ENCODE data around the gene RPTOR.

DNA sequence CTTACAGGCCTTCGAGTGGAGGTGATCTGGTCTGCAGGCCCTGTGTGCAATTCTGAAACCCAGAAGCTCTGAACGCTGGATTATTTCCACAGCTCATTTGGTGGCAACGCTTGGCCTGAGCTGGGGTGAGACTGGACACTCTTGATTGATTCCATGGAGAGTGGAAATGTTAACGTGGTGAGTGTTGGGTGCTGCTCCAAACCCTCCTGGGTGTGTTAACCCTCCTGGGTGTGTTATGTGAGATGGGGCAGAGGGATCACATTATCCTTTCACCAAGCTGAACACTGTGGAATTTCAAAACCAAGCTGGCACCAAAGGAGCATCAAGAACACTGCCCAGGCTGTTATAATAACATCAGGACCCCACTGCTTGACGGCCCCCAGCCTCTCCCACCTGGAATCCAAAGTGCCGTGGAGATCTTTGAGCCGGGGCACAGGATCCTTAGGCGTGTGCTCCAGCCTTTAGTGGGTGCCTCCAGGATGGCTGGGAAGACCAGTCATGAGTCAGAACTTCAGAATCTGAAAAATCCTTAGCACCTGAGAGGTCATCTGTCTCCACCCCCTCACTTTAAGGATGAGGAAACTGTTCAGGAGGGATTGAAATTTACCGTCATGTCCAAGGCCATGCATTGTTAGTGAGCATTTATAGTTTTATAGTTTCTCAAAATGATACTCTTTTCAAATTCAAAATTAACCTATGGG, 75.0 kb downstream of the RPTOR start:
- no peak for TF ChIP-seq CTCF (conservative IDR thresholded peaks at IDR 0.05; ENCODE audit: low read length)
- TF ChIP-seq EZH2phosphoT487 (IDR thresholded peaks at IDR 0.05; ENCODE audit: borderline replicate concordance, low read depth, low read length) = no peak

All from OCI-LY7 (cell line).